ENCODE measurements around the gene MYOM3.
A peak's percentile ranks its signal among the peaks of the same experiment; 100 is the strongest.

The MYOM3 gene

GRCh38 chr1:24111996-24112779 is at the start of gene MYOM3:
Gene MYOM3 (minus strand): TSS chr1:24112135. CDS start chr1:24108636, 3,499 bp downstream.
- peak; percentile 77 for DNase-seq

GRCh38 chr1:24161270-24161669 is 49.3 kb upstream of the MYOM3 start:
- no peak for DNase-seq

GRCh38 chr1:24159366-24159765 is 47.4 kb upstream of the MYOM3 start:
- DNase-seq = no peak

GRCh38 chr1:24157918-24158481 is 46.1 kb upstream of the MYOM3 start:
- no peak for DNase-seq

GRCh38 chr1:24156542-24157260 is 44.8 kb upstream of the MYOM3 start:
- DNase-seq = no peak

DNA sequence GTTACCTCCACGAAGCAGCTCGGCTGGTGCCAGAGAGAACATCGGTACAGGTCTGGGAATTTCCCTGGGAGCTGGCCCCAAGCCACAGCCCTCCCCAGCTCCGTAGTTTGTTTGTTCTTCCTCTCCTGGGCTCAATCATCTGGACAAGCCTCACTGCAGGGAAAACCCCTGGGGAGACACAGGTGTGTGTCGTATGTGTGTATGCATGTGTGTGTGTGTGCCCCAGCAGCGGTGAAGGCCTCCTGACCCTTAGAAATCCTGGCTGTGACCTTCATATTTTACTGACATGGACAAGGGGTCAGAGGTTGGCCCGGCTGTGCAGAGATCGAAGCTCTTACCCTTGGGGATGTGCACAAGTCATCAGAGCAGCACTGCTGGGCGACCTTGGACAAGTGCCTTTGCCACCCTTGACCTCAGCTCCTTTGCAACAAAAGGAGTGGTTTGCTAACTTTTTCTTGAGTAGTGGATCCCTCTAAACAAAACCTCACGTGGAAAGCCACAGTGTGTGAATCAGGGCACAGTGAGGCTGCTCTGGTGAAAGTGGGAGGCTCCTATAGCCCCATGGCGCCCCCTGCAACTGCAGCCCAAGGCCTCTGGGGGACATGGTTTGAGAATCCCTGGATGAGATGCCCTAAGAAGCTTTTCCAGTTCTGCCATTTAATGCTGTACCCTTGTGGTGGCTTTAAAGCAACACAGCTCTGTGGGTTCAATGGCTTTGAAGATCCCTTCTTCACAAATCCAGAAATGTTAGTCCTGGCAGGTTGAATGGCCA is 43.3 kb upstream of the MYOM3 start:
- DNase-seq = peak; percentile 87

- DNase-seq = peak; percentile 31
Measured at GRCh38 chr1:24154215-24154614, 42.3 kb upstream of the MYOM3 start.

DNA sequence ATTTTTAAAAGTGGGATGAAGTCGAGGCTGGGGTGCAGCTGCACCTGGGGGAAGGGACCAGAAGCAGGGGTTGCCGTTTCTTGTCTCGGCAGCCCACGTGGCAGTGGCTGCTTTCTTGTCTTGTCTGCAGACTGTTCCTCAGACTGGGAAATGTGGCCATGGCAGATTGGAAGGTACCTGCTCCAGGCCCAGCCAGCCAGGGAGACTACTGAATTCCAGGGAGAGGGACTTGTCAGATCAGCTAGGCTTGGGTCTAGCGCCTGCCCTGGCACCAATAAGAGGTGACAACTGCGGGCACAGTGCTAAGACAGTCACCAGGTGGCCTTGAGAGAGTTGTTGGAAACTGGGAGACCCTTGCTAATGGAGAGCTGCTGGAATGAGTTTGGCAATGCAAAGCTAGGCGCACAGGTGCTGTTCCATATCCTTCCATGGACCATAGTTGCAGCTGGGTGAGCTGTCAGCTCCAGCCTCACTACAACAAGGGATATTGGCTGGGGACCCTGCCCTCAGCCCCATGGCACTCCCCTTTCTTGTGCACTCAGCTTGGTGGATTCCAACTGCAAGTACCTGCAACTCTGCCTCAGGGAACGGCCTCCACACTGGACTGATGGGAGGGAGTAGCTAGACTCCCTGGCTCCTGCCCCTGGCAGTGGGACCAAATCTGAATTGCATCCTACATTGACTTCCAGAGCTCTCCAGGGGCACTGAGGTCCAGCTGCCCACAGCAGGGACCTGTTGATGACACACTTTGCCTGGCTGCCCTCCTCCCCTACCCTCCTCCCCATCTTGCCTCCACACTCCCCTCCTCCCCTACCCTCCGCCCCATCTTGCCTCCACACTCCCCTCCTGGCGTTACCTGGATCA is 40.9 kb upstream of the MYOM3 start:
- peak; percentile 21 for DNase-seq

GRCh38 chr1:24151175-24151533 is 39.2 kb upstream of the MYOM3 start:
- peak; percentile 99 for DNase-seq

DNA sequence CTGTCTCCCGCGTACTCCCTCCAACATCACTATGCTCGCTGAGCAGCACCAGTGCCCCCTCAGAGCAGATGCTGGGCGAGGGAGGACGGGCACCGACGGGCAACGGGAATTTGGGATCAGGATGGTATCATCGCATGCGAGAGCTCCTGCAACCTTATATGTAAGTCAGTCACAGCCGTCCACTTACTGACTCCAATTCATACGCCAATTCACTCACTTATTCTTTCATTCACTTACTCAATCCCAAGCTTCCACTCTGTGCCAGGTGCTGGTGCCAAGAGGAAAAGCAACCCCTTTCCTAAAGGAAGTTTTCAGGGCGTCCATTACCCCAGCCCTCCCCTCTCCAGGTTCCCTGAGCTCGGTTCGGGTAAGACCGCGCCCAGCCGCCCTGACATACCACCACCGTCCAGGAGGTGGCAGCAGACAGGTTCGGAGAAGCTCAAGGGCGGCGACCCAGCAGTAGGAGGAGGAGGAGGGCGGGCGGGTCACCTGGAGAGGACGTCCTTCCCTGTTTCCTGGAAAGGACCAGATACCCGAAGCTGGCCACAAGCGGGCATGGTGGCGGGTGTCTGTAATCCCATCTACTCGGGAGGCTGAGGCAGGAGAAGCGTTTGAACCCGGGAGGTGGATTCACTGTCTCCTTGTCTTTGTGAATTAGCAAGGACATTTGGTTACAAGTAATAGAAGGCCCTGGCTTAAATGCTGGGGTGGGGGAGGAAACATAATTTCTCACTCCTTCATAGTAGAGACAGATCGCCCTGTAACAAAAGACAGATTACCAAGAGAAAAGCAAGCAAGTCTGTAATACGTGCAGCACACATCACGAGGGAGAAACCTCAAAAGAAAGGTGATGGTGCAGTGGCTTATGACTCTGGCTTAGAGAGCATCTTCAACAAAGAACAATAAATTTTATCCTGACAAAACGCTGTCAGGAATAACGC is 38.6 kb upstream of the MYOM3 start:
- peak; percentile 93 for DNase-seq

DNA sequence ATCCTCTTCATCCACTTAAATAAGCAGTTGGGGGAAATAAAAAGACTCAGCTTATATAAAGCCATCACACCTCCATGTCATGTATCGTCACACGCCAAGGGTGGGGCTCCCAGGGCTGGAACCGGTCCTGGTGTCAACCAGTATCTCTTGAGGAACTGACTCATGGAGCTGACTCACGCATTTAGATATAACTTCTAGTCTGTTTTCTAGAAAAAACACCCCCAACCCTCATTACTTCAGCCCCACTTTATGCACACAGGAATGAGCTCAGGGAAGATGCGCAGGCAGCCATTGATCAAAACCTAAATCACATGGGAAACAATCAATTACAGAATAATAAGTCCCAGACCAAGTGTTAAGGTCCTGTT is 37.9 kb upstream of the MYOM3 start:
- no peak for DNase-seq

DNA sequence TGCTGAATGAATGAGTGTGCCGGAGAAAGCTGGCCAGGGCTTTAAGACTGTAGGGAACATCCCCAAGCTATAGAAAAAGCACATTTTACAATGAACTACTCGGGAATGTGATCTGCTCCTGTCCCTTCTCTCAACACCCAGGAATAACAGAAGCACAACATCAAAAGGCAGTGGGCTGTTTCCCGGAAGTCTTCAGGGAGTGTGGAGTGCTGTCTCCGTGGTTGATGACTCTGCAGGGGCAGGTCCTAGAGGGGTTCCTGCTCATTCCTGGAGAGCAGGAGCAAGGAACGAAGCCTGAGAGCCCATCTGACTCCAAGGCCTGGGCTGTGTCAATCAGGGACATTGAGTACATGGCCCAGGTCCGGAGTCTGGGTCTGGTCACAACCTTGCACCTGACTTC is 35.9 kb upstream of the MYOM3 start:
- no peak for DNase-seq

DNA sequence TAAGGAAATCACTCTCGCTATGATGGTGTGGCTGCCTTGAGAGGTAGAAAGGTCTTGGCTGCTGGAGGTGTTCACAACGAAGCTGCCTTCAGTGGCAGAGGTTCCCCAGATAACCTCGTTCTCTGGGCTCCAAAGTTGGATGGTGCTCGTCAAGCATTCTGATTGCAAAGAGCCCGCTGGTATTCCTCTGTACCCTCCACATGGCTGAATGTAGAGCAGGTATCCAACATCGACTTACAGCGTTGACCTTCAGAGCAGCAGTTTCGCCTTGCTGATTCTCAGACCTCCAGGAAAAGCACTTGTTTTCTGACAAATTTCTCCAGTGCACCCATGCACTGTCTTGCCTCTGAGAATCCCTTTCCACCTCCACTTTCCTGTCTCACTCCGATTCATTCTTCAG is 35.3 kb upstream of the MYOM3 start:
- DNase-seq = no peak

DNA sequence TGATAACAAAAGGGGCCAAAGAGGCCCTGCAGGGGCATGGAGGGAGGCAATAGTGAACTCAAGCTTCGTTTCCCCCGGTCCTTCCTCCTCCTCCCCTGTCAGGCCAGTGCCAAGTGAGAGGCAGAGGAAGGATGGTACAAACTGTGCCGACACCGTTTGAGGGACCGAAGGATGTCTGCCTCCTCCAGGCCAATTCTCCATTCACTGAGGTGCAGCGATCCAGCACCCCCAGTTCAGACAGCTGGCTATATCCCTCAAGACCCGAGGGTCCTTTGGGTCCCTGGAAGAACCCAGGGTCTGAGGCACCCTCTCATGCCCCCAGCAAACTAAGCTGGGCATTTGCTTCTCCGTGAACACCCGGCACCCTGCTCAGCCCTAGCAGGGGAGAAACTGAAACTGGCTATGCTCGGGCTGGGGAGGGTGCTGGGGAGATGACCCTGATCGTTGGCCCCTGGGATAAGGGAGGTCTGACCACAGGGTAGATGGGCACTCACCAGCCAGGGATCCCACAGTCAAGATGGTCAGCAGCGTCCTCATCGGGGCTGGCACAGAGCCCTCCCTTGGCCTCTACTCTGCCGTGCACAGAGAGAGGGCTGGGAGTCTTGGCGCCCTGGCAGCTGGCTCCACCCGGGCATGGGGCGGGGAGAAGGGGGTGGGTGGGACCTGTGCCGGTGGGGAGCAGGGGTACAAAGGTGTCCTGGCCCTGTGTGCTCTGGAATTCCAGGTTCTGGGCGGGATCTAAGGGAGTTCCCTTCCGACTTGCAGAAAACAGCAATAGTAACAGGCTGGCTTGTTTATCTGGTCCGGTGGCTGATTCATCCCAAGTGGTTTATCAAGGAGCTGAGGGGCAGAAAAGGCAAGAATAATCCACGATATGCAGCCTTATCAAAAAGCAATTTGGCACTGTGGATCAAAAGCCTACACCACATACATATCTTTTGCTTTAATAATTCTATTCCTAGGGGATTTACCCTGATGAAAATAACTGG is 30.9 kb upstream of the MYOM3 start, which contains the start of gene IL22RA1:
TSS of gene IL22RA1 (minus strand) at position 595 of the 989 bp plus-strand sequence. CDS start at position 537, 58 bp downstream.
- DNase-seq = peak; percentile 36

DNA sequence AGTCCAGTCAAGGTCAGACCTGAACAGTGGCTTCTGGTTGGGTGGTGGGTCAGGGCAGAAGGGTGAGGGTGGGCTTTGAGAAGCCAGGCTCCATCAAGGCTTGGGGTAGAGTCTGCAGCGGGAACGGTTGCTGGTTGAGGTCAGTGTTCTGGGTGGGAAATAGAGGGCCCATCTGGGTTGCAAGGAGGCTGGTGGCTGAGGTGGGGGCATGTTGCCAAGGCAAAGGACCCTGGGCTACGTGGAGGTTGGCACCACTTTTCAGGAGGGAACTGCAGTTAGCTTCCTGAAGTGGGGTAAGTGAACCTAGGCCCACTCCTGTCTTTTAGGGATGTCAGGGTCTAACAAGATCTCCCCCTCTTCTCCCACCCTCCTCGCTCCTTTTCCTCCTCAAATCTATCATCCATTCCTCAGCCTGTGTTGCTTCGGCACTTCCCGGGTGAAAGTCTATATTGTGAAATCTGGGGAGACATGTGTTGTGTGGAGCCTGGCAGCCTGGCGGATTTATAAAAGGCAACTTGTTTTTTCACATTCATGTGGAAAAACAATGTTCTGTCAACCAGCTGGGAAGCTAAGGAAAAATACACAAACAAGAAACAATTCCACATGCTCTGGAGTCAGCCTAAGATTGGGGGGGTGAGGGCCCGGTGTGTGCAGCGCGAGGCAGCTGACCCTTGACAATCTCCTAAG is 29.5 kb upstream of the MYOM3 start:
- no peak for DNase-seq

DNA sequence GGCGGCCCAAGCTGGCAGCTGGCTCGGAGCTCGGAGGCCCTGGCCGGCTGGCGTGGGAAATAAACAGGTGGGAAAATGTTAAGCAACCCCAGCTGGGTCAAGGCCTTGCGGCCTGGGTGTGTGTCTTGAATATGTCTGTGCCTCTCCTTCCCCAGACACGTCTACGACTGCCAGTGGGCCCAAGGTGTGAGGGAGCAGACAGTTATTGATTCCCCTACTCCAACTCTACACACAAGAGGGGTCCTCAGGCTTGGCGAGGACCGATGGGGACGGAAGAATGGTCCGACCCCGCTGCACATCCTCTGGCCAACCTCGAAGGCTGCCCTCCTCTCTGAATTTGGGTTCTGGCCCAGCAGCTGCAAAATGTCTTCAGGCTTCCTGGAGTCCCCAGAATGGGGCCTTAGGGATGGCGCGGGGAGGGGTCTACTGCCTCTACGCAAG is 28.8 kb upstream of the MYOM3 start:
- DNase-seq = no peak

GRCh38 chr1:24139841-24140425 is 28.0 kb upstream of the MYOM3 start:
- DNase-seq = no peak

- no peak for DNase-seq
Measured at GRCh38 chr1:24139222-24139489, 27.2 kb upstream of the MYOM3 start.
